ENCODE measurements around the gene PGS1.
"Not testable (repeated sequence)": the region's sequence is repeated elsewhere in the genome, so short reads cannot be mapped to it uniquely, and the experiment has no call there.

PGS1 gene

DNA sequence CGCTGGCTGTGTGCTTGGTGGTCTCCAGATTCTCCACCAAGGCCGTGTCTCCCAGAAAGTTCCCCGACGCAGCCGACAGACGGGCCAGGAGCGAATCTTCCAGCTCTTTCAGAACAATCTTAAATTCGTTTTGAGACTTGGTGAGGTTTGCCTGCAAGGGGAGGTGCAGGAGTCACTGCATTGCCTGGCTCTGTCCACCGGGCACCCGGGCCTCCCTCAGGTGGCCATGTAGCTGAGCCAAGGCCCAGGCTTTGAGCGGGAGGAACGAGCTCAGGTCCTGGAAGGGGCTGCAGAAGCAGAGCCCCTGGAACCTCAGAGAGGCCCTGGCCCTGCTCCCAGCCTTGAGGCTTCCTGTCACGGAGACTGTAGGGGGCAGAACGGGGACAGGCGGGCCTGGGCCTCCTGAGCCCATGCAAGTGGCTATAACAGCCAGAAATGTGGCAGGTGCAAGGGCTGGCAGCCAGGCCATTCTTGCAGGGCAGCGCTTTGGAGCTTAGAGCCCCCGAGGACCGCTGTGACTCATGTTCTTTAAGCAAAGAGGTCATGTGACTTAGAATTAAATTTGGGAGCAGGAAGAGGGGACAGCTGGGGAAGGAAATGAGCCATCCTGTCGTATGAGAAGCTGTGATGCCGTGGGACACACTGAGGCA is 72.4 kb downstream of the PGS1 start:
- peak; percentile 22 for DNase-seq

DNA sequence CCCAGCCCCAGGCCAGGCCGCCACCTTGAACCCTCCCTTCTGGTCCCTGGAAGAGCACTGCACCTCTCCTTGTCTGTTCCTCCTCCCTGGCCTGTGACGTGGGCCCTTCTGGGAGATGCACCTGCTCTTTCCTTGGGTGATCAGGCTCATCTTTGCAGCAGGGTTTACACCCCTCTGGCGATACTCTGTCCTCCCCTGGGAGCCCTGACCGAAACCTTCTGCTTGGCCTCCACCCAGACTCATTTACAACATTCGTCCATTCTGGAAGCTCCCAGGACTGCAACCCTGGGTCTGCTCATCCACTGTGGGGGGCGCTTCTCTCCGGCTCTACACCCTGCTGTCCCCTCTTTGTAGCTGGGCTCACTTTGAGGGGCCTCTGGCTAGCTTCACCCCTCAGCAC is 73.3 kb downstream of the PGS1 start:
- no peak for DNase-seq

DNA sequence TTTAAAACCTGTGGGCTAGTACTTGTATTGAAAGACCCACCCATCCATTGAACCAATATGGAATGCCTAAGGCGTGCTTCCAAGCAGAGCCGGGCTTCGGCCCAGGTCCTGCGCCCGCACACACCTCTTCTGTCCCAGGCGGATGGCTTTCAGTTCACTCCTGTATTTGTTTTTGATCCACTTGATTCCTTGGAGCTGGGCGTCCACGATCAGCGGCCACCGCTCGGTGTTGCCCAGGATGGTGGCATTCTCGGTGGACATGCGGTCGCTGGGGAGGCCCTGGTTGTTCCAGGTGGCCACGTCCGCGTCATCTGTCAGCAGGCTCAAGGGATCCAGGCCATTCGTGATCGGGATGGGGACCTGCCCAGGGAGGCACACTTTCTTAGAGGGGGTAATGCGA is 75.9 kb downstream of the PGS1 start:
- no peak for DNase-seq

DNA sequence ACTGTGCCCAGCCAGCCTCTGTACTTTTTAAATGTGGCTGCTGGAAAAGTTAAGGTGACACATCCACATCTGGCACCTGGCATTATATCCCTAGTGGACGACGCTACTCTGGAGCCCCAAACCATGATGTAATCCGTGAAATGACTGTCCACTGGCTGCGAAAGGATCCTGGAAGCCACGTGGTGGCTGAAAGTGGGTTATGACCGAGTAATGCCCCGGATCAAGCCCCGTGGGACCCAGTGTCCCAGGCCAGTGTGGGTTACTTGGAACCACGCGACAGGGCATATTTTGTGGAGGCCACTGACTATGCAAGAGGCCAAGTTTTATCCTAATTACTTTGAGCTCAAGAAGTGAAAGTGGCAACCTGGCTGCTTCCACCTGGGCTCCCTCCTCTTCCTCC is 79.6 kb downstream of the PGS1 start:
- no peak for DNase-seq

DNA sequence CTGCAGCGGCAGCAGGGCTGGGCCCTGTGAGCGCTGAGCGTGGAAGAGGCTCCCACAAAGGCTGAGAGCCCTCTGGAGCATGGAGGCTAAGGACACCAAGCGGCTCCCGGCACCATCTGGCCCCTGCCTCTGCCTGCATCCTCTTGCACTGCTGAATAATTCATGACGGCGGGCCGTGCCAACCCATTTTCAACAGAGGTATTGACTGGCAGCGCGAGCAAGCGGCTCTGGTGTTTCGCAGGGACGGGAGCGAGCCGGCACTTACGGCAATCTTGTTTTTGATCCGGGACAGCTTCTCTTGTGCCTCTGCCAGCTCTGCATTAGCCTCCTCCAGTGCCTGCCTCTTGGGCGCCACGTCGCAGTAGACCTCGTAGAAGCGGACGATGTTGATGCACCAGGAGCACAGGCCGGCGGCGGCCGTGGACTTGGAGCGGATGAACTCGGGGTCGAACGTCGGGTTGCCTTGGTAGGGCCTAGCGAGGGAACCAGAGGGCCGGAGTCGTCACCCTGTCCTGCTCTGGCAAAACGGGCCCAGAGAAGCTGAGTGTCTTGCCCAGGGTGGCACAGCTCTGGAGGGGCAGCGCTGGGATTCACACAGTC is 80.4 kb downstream of the PGS1 start:
- peak; percentile 80 for DNase-seq

DNA sequence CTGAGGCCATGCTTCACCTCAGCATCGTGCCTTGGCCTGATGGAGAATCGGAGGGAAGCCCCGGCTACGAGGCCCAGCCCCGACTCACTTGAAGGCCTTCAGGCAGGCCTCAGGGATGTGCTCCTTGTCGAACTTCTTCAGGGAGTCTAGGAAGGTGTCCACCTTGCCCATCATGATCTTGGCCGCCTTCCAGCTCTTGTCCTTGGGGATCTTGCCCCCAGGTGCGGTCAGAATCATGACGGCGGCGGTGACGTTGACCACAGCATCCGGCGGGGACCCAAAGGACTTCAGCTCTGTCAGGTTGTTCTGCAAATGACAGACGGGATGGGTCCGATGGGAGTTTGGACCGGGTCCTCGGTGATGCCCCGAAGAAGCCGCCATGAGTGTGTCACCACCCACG is 81.2 kb downstream of the PGS1 start:
- no peak for DNase-seq

DNA sequence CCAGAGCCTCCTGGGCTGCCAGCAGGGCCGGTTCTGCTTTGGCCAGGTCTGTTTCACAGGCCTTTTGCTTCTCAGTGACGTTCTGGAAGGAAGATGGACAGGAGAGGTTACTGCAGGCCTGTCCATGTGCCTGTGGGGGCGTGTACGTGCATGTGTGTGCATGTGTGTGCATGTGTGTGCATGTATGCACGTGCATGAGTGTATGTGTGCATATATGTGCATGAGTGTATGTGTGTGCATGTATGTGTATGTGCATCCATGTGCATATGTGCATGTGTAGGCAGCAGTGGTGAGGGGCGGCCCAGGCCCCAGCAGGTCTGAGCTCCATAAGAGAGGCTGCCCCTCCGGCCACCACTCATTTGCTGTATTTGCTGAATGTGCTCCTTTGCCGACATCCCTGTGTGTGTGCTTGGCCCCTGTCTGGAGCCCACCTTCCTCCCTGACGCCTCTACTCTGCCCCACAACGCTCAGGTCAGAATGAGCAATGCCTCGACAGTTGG is 81.8 kb downstream of the PGS1 start:
- no peak for DNase-seq

DNA sequence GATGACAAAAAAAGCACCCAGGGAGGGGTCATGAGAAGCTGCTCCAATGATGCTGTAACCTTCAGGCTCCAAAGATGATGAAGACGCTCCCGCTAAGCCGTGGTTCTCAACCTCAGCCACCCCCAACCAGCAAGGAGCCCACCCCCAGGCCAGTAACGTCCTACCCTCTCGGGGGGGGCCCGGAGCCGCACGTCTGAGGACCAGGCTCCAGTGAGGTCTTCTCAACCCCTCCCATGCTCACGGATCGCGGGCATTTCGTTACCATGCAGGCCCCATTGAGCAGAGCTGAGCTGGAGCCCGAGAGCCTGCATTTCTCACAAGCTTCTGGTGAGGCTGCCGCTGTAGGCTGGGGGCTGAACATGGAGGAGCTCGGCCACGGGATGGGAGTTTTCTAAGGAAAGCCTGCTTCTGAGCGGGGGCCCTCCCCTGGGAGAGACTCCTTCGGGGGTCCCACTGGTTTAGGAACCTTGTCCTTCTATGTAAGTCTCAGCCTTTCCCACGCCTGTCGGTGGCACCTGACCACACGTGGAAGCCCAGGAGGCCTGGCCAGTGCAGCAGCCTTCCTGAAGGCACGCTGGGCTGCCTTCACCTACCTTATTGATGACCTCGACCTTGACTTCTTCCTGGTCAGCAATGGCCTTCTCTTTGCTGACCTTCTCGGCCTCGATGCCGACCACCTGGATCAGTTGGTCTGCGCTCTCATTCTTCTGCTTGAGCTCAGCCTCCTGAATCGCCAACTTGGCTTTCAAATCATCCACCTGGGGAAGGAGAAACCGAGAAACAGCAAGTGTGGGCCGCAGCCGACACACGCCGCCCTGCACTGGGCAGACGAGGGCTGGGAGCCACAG is 82.7 kb downstream of the PGS1 start:
- no peak for DNase-seq

DNA sequence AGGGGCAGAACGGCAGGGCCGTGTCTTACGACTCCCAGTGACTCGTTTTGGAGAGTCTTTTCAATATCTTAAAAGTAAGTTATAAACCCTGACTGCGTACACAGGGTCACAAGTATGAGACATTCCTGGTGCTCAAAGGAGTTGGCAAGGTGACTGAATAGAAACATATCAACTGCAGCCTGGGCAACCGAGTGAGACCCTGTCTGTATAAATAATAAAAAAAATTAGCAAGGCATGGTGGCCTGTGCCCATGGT is 83.3 kb downstream of the PGS1 start:
- no peak for DNase-seq

DNA sequence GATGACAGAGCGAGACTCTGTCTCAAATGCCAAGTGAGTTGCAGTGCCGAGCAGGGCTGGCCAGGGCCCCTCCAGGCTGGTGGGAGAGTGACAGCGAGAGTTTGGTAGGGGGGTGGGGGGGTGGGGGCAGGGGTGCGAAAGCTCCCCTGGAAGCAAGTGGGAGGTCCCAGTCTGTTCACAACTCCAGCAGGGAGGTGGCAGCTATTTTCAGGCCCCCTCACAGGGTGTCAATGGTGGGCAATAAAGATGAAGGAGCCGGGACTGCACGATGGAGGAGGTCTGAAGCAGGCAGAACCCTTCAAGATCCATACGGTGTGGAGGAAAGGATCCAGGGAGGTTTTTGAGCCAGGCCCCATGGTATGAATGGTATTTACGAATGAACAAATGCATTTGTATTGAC is 83.7 kb downstream of the PGS1 start:
- no peak for DNase-seq

DNA sequence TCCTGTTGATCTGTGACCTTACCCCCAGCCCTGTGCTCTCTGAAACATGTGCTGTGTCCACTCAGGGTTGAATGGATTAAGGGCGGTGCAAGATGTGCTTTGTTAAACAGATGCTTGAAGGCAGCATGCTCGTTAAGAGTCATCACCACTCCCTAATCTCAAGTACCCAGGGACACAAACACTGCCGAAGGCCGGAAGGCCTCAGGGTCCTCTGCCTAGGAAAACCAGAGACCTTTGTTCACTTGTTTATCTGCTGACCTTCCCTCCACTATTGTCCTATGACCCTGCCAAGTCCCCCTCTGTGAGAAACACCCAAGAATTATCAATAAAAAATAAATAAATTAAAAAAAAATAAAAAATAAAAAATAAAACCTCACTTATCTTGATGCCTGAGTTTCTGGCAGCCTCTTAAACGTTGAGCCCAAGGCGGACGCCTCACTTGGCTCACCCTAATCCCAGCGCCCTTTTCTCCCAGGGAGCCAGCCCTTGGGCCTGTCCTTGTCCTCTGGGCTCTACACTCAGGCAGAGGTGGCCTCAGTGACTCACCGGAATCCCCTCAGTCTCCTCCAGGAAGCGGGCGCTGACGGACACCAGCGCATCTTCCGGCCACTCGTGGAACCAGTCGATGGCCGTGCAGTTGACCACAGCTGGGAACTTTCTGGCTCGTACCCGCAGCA is 87.8 kb downstream of the PGS1 start:
- not testable (repeated sequence) for DNase-seq

DNA sequence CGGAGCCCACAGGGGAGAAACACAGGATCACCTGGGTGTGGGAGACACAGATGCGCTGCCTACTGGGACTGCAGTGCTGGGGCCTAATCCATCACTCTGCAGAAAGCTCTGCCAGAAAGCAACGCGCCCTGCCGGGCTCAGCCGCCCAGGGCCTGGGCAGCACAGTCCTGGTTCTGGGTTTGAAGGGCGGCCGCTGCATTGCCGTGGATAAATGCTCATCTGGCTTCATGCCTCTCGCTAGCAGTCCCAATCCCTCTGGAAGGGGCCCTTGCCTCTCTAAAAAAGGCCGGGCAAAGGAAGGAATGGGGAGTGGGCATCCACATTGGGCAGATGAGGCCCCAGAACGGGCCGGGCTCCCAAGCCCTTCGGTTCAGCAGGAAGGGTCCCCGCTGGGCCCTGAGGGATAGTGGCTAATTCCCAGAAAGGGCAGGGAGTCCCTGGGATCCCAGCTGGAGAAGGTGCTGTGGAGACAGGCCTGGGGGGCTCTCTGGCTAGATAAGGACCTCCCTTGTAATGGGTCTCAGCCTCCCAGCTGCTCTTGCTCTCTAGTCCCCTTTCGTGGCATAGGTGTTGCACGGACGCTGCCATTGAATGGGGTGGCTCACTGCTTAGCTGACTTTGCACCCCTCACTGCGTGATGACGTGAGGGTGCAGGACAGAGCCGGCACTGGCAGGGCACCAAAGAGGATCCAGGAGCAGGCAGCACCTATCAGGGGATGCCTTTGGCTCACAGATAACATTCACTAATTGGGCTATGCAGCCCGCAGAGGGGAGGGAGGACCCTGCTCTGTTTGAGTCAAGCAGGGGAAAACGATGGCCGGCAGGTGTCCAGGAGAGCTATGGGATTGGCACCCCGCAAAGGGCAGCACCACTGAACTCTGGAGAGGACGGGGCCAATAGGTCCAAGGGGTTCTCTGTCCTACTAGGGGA is 88.6 kb downstream of the PGS1 start:
- DNase-seq, result no peak

DNA sequence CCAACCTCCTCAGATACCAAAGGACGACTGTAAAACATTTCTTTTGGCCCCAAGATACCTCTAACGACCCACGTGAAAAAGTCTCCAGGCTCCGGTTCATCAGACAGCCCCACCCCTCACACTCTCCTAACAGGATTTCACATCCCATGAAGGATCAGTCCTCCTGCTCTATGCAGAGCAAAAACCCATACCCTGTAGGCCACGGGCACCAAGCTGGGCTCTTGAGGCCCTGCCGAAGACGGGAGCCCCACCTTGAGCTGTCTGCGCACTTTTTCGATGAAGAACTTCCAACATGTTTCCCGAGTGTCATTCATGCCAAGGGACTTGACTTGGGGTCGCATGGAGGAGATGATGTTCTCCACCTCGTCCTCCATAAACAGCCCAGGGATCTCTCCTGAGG is 89.9 kb downstream of the PGS1 start:
- no peak for DNase-seq

DNA sequence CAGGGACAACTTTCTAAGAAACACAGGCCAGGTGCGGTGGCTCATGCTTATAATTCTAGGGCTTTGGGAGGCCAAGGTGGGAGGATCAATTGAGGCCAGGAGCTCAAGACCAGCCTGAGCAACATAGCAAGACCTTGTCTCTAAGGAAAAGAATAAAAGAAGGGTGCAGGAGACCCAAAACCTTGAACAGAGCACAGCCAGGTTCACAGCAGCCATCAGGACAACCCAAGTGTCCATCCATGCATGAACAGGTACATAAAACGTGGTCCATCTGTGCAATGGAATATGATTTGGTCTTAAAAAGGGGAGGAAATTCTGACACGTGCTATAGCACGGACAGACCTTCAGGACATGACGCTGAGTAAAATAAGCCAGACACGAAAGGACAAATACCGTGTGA is 91.0 kb downstream of the PGS1 start:
- no peak for DNase-seq

DNA sequence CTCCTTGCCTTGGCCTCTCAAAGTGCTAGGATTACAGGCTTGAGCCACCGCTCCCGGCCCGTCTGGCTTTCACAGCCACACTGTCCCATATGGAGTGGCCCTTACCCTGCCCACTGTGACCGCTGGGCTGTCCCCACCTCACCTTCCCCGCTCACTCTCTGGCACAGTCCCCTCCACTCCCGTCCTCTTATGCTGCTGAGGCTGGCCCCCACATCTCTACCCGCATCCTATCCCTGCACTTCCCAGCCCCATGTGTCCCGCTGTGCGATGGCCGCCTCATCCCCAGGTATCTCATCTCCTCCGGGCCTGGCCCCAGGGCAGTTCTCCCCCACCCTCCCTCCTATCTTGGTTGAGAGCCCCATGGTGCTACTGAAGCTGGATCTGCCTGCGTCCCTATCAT is 93.2 kb downstream of the PGS1 start:
- DNase-seq, result no peak

DNA sequence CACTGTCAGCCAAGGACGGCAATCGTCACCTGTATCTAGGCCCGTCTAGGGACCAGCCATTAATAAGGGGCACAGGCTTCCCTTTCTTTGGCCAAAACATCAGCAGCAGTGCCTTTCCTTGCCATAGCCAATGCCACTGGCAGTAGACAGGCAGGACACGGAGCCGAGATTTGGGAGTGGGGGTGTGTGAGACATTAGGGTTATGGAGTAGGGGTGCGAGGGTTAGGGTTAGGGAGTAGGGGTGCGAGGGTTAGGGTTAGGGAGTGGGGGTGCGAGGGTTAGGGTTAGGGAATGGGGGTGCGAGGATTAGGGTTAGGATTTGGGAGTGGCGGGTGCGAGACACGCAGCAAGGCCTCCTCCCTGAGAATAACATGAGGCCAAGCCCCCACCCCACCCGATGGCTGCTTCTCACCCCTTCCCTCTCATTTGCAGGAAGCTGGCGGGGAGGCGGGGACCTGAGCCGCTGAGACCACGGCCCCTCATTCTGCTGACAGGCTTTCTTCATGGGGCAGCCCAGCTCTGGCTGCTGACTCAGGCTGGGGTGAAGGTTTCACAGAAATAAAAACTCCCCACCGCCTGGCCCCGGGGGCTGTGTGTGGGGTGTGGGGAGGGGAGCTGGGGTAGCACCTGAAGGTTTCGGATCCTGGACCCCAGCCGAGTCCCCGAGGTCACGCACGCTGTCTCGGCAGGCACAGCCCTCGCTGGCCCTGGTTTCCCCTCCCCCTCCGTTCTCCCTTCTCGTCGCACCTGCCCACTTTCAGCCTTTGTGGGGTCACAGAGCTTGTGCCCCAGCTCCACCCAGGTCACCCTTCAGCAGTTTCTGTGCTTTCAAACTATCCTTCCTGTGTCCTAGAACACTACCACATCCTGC is 93.8 kb downstream of the PGS1 start:
- no peak for DNase-seq

DNA sequence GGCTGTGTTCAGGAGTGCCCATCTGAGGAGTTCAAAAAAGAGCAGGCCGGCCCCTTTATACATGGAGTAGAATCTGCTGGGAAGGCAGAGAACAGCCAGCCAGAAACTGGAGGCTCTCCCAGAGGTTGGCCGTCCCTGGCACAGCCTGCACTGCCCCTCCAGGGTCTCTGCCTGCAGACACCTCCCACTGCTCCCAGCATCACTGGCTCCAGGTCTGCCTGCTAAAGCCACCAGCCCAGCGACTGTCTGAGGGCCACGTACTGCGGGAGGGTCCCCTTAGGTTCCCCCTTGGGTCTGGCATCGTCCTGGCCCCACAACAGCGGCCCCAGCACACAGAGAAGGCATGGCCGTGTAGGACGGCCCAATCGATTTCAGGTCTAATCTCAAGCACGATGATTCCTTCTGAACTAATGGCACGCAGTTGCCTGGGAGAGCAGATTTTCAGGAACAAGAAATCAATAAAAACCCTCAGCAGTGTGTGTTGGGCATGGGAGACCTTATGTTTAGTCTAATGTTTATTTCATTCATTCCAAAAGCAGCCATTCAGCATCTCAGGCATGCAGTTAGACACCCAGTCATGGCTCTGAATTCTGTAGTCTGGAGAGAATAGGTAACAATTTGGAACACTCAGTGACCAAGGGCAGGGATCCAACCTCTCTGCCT is 95.6 kb downstream of the PGS1 start:
- DNase-seq, result no peak

Measured in NCI-H446 treated with DMSO at 0.1 percent for 48 hours (cell line).